HCT116 (cell line): ENCODE measurements around the gene RNF220. TPM values are rescaled to one million over a fixed set of nuclear protein-coding genes. Genes with fewer than 3 reads are reported as not detected.
A peak's percentile ranks its signal among the peaks of the same experiment; 100 is the strongest.

Experiments used
- ATAC-seq: fragments of 200-7000 bp; cut with Tn5 transposase; 2 replicates; pipeline ENCODE4 v1.9.1; 2020; ENCODE audit warnings: mild to moderate bottlenecking, moderate library complexity
- BruUV-seq: library from RNA; stranded (reverse); fragments of 400-500 nt; replicated peaks from 2 replicates; lab custom pipeline; 2021; lab: Mats Ljungman, UMichigan
- CTCF ChIA-PET: fragments of 300-600 bp; sonication (Branson Sonifier 250); formaldehyde crosslinking; loops from one replicate; lab custom pipeline; 2021; ENCODE audit warnings: antibody characterized with exemption; lab: Charles Lee
- POLR2A ChIA-PET: fragments of 300-600, 350-600 bp; sonication (Branson Sonifier 250); formaldehyde crosslinking; loops from one replicate; lab custom pipeline; 2021; ENCODE audit warnings: antibody characterized with exemption; lab: Charles Lee
- RAD21 ChIA-PET, 2 experiments: fragments of 300-600 bp; sonication (Branson Sonifier 250); formaldehyde crosslinking; loops; one replicate each; lab custom pipeline; 2023; ENCODE audit warnings: low total read pairs in 2 of 2; ENCODE audit not compliant: uncharacterized antibody in 2 of 2, unreplicated experiment in 2 of 2, low non-redundant PET in 1 of 2; lab: Charles Lee
- DNase-seq: peaks from one replicate; pipeline ENCODE4 v3.0.0-alpha.2; 2010; ENCODE audit warnings: low read depth, low spot score
- H2AFZ ChIP-seq: fragments of 200-600 bp; shearing (Covaris generic), sonication (generic); 2 replicates; pipeline ENCODE4 v1.6.1; 2017; ENCODE audit warnings: low read depth, mixed run types, mixed read lengths, antibody characterized with exemption, low read length; ENCODE audit not compliant: poor library complexity, severe bottlenecking
- H3K27ac ChIP-seq: 2 replicates; pipeline ENCODE4 v1.5.1; 2012; ENCODE audit warnings: low read depth, low read length
- H3K27me3 ChIP-seq: fragments of 200-600 bp; sonication (generic); 2 replicates; pipeline ENCODE4 v1.6.1; 2016; ENCODE audit warnings: mixed run types, low read length, mixed read lengths; ENCODE audit not compliant: insufficient read depth
- H3K36me3 ChIP-seq, 2 experiments: fragments of 200-500 bp in 1 of 2; fragments of 200-600 bp in 1 of 2; sonication (Bioruptor generic) in 1 of 2; sonication (generic) in 1 of 2; 2 replicates each; pipeline versions ENCODE4 v1.5.1 to v1.6.1; 2014 to 2016; ENCODE audit warnings: low read length in 2 of 2, inconsistent platforms in 1 of 2, mixed read lengths in 1 of 2, mixed run types in 1 of 2; ENCODE audit not compliant: insufficient read depth in 2 of 2, control insufficient read depth in 1 of 2
- H3K4me1 ChIP-seq, 2 experiments: fragments of 200-600 bp in 1 of 2; sonication (generic) in 1 of 2; 2 replicates each; pipeline versions ENCODE4 v1.5.1 to v1.6.1; 2012 to 2017; ENCODE audit warnings: low read length in 2 of 2, inconsistent platforms in 1 of 2, mild to moderate bottlenecking in 1 of 2, mixed read lengths in 1 of 2, mixed run types in 1 of 2, moderate library complexity in 1 of 2; ENCODE audit not compliant: insufficient read depth in 2 of 2, control insufficient read depth in 1 of 2
- H3K4me2 ChIP-seq: fragments of 200-600 bp; sonication (generic); 2 replicates; pipeline ENCODE4 v1.6.1; 2017; ENCODE audit warnings: mixed run types, low read length, mixed read lengths
- H3K4me3 ChIP-seq, 2 experiments: fragments of 200-600 bp in 1 of 2; sonication (generic) in 1 of 2; replicated peaks in 1 of 2; 2 replicates each; pipeline ENCODE4 v1.5.1; 2011 to 2016; ENCODE audit warnings: low read length in 2 of 2, control low read depth in 1 of 2, low read depth in 1 of 2, mild to moderate bottlenecking in 1 of 2, mixed read lengths in 1 of 2, mixed run types in 1 of 2
- H3K79me2 ChIP-seq: fragments of 200-600 bp; sonication (generic); 2 replicates; pipeline ENCODE4 v1.6.1; 2017; ENCODE audit warnings: mild to moderate bottlenecking, mixed run types, low read length, moderate library complexity, mixed read lengths; ENCODE audit not compliant: insufficient read depth
- H3K9ac ChIP-seq: fragments of 200-600 bp; sonication (generic); 2 replicates; pipeline ENCODE4 v1.6.1; 2016; ENCODE audit warnings: low read length, mixed read lengths
- H3K9me2 ChIP-seq: fragments of 200-600 bp; sonication (generic), shearing (Covaris generic); 2 replicates; pipeline ENCODE4 v1.6.1; 2017; ENCODE audit warnings: mixed run types, mild to moderate bottlenecking, moderate library complexity; ENCODE audit not compliant: insufficient read depth
- H3K9me3 ChIP-seq, 2 experiments: fragments of 200-500 bp in 1 of 2; fragments of 200-600 bp in 1 of 2; sonication (Bioruptor generic) in 1 of 2; sonication (generic) in 1 of 2; 2 replicates each; pipeline ENCODE4 v1.6.1; 2014 to 2017; ENCODE audit warnings: low read length in 2 of 2, mixed read lengths in 2 of 2, inconsistent platforms in 1 of 2, low read depth in 1 of 2, mild to moderate bottlenecking in 1 of 2, mixed run types in 1 of 2, moderate library complexity in 1 of 2; ENCODE audit not compliant: control insufficient read depth in 1 of 2, insufficient read depth in 1 of 2
- H4K20me1 ChIP-seq: fragments of 200-600 bp; sonication (generic), shearing (Covaris generic); 2 replicates; pipeline ENCODE4 v1.6.1; 2017; ENCODE audit warnings: mixed run types, mild to moderate bottlenecking, moderate library complexity; ENCODE audit not compliant: insufficient read depth
- EGR1 ChIP-seq: IDR thresholded peaks from 2 replicates; pipeline ENCODE4 v1.6.1; 2012; ENCODE audit warnings: low read depth
- POLR2AphosphoS5 ChIP-seq: IDR thresholded peaks from 2 replicates; pipeline ENCODE4 v1.6.1; 2011; ENCODE audit warnings: mild to moderate bottlenecking, low read depth, low read length, moderate library complexity
- TCF7L2 ChIP-seq: IDR thresholded peaks from 2 replicates; pipeline ENCODE4 v1.7.0; 2011; ENCODE audit warnings: borderline replicate concordance, inconsistent platforms; ENCODE audit not compliant: insufficient read depth, insufficient read length; ENCODE audit errors: extremely low read depth
- YY1 ChIP-seq: IDR thresholded peaks from 2 replicates; pipeline ENCODE4 v1.6.1; 2011; ENCODE audit warnings: low read length, low read depth, moderate library complexity, mild to moderate bottlenecking; ENCODE audit not compliant: insufficient replicate concordance; ENCODE audit errors: extremely low read depth
- intact Hi-C: fragments of 100-400 bp; cut with micrococcal nuclease; formaldehyde crosslinking; loops from 2 replicates; pipeline ENCODE4 v1.10.0; 2022
- total RNA-seq: library from RNA; stranded (reverse); gene quantifications from one replicate; pipeline ENCODE4 v1.2.1, GENCODE V29; 2021; ENCODE audit not compliant: unreplicated experiment

RNF220 gene
- total RNA-seq, 1 experiment from 2014 or later, result 84.5 TPM

- TF ChIP-seq POLR2AphosphoS5, result no peak
- peak; percentile 72 for TF ChIP-seq TCF7L2
- TF ChIP-seq, all 23 proteins: peak for 1
- no peaks in the 10 kb centered on the region for H4K20me1 ChIP-seq
- peak overlapping the region; percentile 29 to 52 for H3K4me3 ChIP-seq
- peak overlapping the region; percentile 65 for H3K27ac ChIP-seq
- ChIA-PET RAD21 (interaction anchor here in 1 of 2 experiments (0.6 kb wide), 1 partner anchor 12 kb away, joined by 7 read pairs; no protein-coding TSS in a partner anchor), CTCF (interaction anchor here (1.2 to 1.7 kb wide), 3 partner anchors 14 to 168 kb away, joined by 3 to 7 read pairs (median 4); no protein-coding TSS in a partner anchor), POLR2A (interaction anchor here (0.8 to 1.1 kb wide), 4 partner anchors 8 to 20 kb away, joined by 3 to 6 read pairs (median 3); no protein-coding TSS in a partner anchor)
- no peaks in the 10 kb centered on the region for H3K27me3 ChIP-seq
- peaks cover 28 to 42% of the 10 kb centered on the region in 2 experiments for H3K4me1 ChIP-seq
- ATAC-seq, result peak; percentile 66
- H3K79me2 ChIP-seq, result no peaks in the 10 kb centered on the region
- H3K9me3 ChIP-seq, result no peaks in the 10 kb centered on the region
- H3K4me2 ChIP-seq, result peak overlapping the region; percentile 87
- peak overlapping the region; percentile 59 for H2AFZ ChIP-seq
- no peak for DNase-seq
- peak overlapping the region; percentile 57 for H3K9ac ChIP-seq
- H3K36me3 ChIP-seq, result no peaks in the 10 kb centered on the region
- intact Hi-C loops, result no loop called here
- no TSS peak for BruUV-seq
- no peaks in the 10 kb centered on the region for H3K9me2 ChIP-seq
These were observed 141.5 kb downstream of the RNF220 start for GRCh38 chr1:44546403-44547053.

GRCh38 chr1:44547361-44547760 lies 142.3 kb downstream of the RNF220 start:
- RAD21 ChIA-PET, result no interaction called here
- Histone ChIP-seq H4K20me1 (no peaks in the 10 kb centered on the region), H3K4me1 (peaks cover 31 to 49% of the 10 kb centered on the region in 2 experiments), H3K27ac (no peak overlapping the region), H3K9ac (no peak overlapping the region), H2AFZ (no peak overlapping the region), H3K36me3 (no peaks in the 10 kb centered on the region), H3K4me3 (no peak overlapping the region), H3K4me2 (no peak overlapping the region), H3K9me3 (no peaks in the 10 kb centered on the region), H3K9me2 (no peaks in the 10 kb centered on the region), H3K79me2 (no peaks in the 10 kb centered on the region), H3K27me3 (no peaks in the 10 kb centered on the region)
- ATAC-seq (no peak), DNase-seq (no peak)
- TF ChIP-seq EGR1, result no peak
- TF ChIP-seq YY1, result no peak
- POLR2A ChIA-PET, result interaction anchor here (1.1 kb wide), 1 partner anchor 9 kb away, joined by 3 read pairs; no protein-coding TSS in a partner anchor
- intact Hi-C loops, result no loop called here
- no TSS peak for BruUV-seq
- CTCF ChIA-PET, result interaction anchor here (1.7 kb wide), 1 partner anchor 169 kb away, joined by 7 read pairs; no protein-coding TSS in a partner anchor
